ENCODE results near the gene BUD23.
"Not testable (repeated sequence)": the region's sequence is repeated elsewhere in the genome, so short reads cannot be mapped to it uniquely, and the experiment has no call there.

BUD23 gene

GRCh38 chr7:73701357-73701995 is 18.1 kb downstream of the BUD23 start:
- DNase-seq (ENCODE audit: low read depth in 2 of 2) = peak in 1 of 2 donors; percentile 8

GRCh38 chr7:73702226-73702625 is 18.8 kb downstream of the BUD23 start:
- DNase-seq (ENCODE audit: low read depth in 2 of 2) = no peak

- no peak for DNase-seq (ENCODE audit: low read depth in 2 of 2)
Measured at GRCh38 chr7:73702665-73703064, 19.3 kb downstream of the BUD23 start.

- DNase-seq (ENCODE audit: low read depth in 2 of 2) = no peak
Measured at GRCh38 chr7:73703225-73703624, 19.8 kb downstream of the BUD23 start.

- DNase-seq (ENCODE audit: low read depth in 2 of 2) = peak in 1 of 2 donors; percentile 26
Measured at GRCh38 chr7:73703757-73704639, 20.6 kb downstream of the BUD23 start.

- no peak for DNase-seq (ENCODE audit: low read depth in 2 of 2)
Measured at GRCh38 chr7:73704640-73705550, 21.5 kb downstream of the BUD23 start.

- DNase-seq (ENCODE audit: low read depth in 2 of 2) = no peak
Measured at GRCh38 chr7:73705551-73705920, 22.1 kb downstream of the BUD23 start.

GRCh38 chr7:73706126-73707044 is 23.0 kb downstream of the BUD23 start:
- peak in 1 of 2 donors; percentile 25 for DNase-seq (ENCODE audit: low read depth in 2 of 2)

- no peak for DNase-seq (ENCODE audit: low read depth in 2 of 2)
Measured at GRCh38 chr7:73707045-73707631, 23.7 kb downstream of the BUD23 start.

- DNase-seq (ENCODE audit: low read depth in 2 of 2) = no peak
Measured at GRCh38 chr7:73708961-73709549, 25.7 kb downstream of the BUD23 start.

GRCh38 chr7:73712773-73713172 is 29.4 kb downstream of the BUD23 start:
- no peak for DNase-seq (ENCODE audit: low read depth in 2 of 2)

GRCh38 chr7:73713319-73713718 is 29.9 kb downstream of the BUD23 start:
- not testable (repeated sequence) for DNase-seq (ENCODE audit: low read depth in 2 of 2)

GRCh38 chr7:73715648-73716317 is 32.4 kb downstream of the BUD23 start:
- DNase-seq (ENCODE audit: low read depth in 2 of 2) = peak; percentile 43 to 65

- no peak for DNase-seq (ENCODE audit: low read depth in 2 of 2)
Measured at GRCh38 chr7:73716318-73716890, 33.0 kb downstream of the BUD23 start.

GRCh38 chr7:73717025-73717807 is 33.8 kb downstream of the BUD23 start:
- DNase-seq (ENCODE audit: low read depth in 2 of 2) = no peak

GRCh38 chr7:73717991-73718405 is 34.6 kb downstream of the BUD23 start:
- peak; percentile 69 to 70 for DNase-seq (ENCODE audit: low read depth in 2 of 2)

GRCh38 chr7:73718438-73718881 is 35.1 kb downstream of the BUD23 start:
- DNase-seq (ENCODE audit: low read depth in 2 of 2) = no peak

Measured in stimulated activated CD8-positive, alpha-beta memory T cell treated with anti-CD3 and anti-CD28 coated beads, Interleukin-2, amount 100 ng/mL, for 48 hours (primary cell).